Measurements from ENCODE around the gene CXXC5. TPM values are rescaled to one million over a fixed set of nuclear protein-coding genes. Genes with fewer than 3 reads are reported as not detected.

Gene CXXC5
- total RNA-seq, 1 experiment from 2014 or later, result 85.0 TPM

DNA sequence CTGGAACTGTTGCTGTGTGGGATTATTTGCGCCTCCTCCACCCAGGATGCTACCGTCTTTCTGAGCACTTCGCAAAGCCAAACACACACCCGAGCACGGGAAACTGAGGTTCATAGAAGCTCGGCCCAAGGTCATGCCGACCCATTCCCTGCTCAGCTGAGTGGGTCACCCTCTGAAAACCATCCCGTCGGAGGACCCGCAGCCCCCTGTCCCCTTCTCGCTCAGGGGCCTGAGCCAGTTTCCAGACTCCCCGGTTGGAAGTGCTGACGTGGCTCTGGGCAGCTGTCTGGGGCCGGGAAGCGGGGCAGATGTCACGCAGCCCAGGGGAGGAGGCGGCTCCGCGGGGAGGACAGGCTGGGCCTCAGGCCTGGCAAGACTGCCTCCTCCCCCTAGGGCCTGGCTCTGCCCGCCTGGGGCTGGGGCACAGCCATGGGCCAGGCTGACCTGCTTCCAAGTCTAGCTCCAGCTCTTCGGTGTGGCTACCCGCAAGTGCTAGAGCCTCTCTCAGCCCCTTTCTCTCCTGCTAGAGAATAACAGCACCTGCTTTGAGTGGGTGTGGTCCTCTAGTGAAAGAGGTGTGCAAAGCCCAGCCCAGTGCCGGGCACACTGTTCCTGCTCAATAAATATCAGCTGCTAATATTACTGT is 9.9 kb upstream of the CXXC5 start:
- H3K27me3 ChIP-seq (ENCODE audit: control insufficient read depth, insufficient read depth, low read length), result no peaks in the 10 kb centered on the region
- H3K4me3 ChIP-seq (ENCODE audit: low read depth in 2 of 2, low read length in 2 of 2), result peak overlapping the region; percentile 36 to 54
- H3K9me3 ChIP-seq (ENCODE audit: control insufficient read depth, insufficient read depth, low read depth, low read length), result no peaks in the 10 kb centered on the region
- peak overlapping the region; percentile 73 for H3K27ac ChIP-seq (ENCODE audit: low read length)
- no TSS peak for BruUV-seq (replicated peaks)
- ChIA-PET CTCF (interaction anchor here (1.7 kb wide), 1 partner anchor 10 kb away, joined by 14 read pairs; the partner anchor contains the start of gene CXXC5), POLR2A (interaction anchor here (0.7 to 1.3 kb wide), 2 partner anchors 10 to 344 kb away, joined by 4 to 5 read pairs; partner anchors contain the start of genes CXXC5 and MATR3)
- H3K36me3 ChIP-seq (ENCODE audit: control insufficient read depth, insufficient read depth, low read length), result no peaks in the 10 kb centered on the region
- peak; percentile 72 for ATAC-seq
- intact Hi-C loops (cut with micrococcal nuclease; ENCODE audit: unreplicated experiment) (no loop called here), in situ Hi-C loops (cut with HindIII; ENCODE audit: low pct_unique_long_range_greater_than_20kb, low sequenced_read_pairs) (no loop called here)
- peaks cover 68% of the 10 kb centered on the region for H3K4me1 ChIP-seq (ENCODE audit: control insufficient read depth, insufficient read depth, low read length)
- TF ChIP-seq TCF7L2 (IDR thresholded peaks at IDR 0.05; ENCODE audit: low read depth, low read length) (no peak), POLR2AphosphoS5 (IDR thresholded peaks at IDR 0.05; ENCODE audit: low read depth, low read length) (peak; percentile 32; the same call in 1 of the 2 replicates)
- DNase-seq (ENCODE audit: low read depth, low spot score), result no peak

DNA sequence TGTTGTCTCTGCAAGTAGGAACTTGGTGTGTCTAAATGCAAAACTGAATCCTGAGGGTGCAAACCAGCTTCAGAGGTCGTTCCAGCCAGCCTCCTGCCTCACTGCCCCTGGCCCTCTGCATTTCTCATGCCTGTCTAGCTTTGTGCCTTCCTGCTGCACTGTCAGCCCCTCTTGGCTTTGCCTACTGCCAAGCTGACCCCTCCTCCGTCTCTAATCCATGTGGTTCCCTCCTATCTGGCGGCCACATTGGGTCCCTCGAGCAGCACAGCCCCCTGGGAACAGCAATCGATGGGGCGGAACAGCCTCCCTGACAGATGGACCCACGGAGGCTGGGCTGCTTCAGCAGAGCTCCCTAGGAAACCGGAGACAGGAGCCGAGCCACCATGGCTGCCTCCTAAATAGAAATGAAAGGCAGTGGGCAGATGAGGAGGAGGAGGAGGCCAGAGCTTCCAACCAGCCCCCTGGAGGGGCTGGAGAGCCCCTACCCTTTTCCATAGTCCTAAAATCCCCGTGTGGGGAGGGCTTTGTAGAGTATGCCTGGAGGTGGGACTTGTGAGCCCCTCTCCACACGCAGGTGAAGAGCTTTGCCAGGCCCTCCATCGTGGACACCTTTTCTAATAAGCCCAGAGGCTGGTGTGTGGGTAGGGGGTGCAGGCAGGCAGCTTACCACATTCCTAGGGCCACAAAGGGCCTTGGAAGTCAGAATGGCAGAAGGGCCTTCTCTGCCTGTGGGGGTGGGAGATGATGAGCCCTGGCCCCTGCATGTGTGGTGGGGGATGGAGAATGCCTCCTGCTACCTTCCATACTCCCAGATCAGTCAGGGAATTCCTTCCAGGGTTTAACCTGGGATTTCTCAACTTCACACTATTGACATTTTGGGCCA is 9.2 kb upstream of the CXXC5 start:
- intact Hi-C loops (cut with micrococcal nuclease; ENCODE audit: unreplicated experiment), result no loop called here
- Histone ChIP-seq H3K9me3 (ENCODE audit: control insufficient read depth, insufficient read depth, low read depth, low read length) (no peaks in the 10 kb centered on the region), H3K36me3 (ENCODE audit: control insufficient read depth, insufficient read depth, low read length) (no peaks in the 10 kb centered on the region), H3K27me3 (ENCODE audit: control insufficient read depth, insufficient read depth, low read length) (no peaks in the 10 kb centered on the region), H3K27ac (ENCODE audit: low read length) (peak overlapping the region; percentile 73), H3K4me3 (ENCODE audit: low read depth in 2 of 2, low read length in 2 of 2) (peak overlapping the region in 1 of 2 experiments; percentile 54; a peak in 1 of 4 replicates), H3K4me1 (ENCODE audit: control insufficient read depth, insufficient read depth, low read length) (peaks cover 76% of the 10 kb centered on the region)
- in situ Hi-C loops (cut with HindIII; ENCODE audit: low pct_unique_long_range_greater_than_20kb, low sequenced_read_pairs), result no loop called here
- no TSS peak for BruUV-seq (replicated peaks)
- POLR2A ChIA-PET, result interaction anchor here (1.3 kb wide), 1 partner anchor 9 kb away, joined by 5 read pairs; the partner anchor contains the start of gene CXXC5
- DNase-seq (ENCODE audit: low read depth, low spot score) (no peak), ATAC-seq (no peak)
- CTCF ChIA-PET, result interaction anchor here (0.6 to 1.7 kb wide), 2 partner anchors 9 to 11 kb away, joined by 3 to 14 read pairs; partner anchors contain the start of gene CXXC5
- TF ChIP-seq SIN3A (IDR thresholded peaks at IDR 0.05; ENCODE audit: borderline replicate concordance, insufficient read depth, low read depth, low read length), result no peak
- TF ChIP-seq POLR2AphosphoS5 (IDR thresholded peaks at IDR 0.05; ENCODE audit: low read depth, low read length), result no peak
- TF ChIP-seq, protein P1, sequence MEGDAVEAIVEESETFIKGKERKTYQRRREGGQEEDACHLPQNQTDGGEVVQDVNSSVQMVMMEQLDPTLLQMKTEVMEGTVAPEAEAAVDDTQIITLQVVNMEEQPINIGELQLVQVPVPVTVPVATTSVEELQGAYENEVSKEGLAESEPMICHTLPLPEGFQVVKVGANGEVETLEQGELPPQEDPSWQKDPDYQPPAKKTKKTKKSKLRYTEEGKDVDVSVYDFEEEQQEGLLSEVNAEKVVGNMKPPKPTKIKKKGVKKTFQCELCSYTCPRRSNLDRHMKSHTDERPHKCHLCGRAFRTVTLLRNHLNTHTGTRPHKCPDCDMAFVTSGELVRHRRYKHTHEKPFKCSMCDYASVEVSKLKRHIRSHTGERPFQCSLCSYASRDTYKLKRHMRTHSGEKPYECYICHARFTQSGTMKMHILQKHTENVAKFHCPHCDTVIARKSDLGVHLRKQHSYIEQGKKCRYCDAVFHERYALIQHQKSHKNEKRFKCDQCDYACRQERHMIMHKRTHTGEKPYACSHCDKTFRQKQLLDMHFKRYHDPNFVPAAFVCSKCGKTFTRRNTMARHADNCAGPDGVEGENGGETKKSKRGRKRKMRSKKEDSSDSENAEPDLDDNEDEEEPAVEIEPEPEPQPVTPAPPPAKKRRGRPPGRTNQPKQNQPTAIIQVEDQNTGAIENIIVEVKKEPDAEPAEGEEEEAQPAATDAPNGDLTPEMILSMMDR (IDR thresholded peaks at IDR 0.05), result no peak
- no peak for TF ChIP-seq TCF7L2 (IDR thresholded peaks at IDR 0.05; ENCODE audit: low read depth, low read length)
- TF ChIP-seq, protein P2, sequence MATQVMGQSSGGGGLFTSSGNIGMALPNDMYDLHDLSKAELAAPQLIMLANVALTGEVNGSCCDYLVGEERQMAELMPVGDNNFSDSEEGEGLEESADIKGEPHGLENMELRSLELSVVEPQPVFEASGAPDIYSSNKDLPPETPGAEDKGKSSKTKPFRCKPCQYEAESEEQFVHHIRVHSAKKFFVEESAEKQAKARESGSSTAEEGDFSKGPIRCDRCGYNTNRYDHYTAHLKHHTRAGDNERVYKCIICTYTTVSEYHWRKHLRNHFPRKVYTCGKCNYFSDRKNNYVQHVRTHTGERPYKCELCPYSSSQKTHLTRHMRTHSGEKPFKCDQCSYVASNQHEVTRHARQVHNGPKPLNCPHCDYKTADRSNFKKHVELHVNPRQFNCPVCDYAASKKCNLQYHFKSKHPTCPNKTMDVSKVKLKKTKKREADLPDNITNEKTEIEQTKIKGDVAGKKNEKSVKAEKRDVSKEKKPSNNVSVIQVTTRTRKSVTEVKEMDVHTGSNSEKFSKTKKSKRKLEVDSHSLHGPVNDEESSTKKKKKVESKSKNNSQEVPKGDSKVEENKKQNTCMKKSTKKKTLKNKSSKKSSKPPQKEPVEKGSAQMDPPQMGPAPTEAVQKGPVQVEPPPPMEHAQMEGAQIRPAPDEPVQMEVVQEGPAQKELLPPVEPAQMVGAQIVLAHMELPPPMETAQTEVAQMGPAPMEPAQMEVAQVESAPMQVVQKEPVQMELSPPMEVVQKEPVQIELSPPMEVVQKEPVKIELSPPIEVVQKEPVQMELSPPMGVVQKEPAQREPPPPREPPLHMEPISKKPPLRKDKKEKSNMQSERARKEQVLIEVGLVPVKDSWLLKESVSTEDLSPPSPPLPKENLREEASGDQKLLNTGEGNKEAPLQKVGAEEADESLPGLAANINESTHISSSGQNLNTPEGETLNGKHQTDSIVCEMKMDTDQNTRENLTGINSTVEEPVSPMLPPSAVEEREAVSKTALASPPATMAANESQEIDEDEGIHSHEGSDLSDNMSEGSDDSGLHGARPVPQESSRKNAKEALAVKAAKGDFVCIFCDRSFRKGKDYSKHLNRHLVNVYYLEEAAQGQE (IDR thresholded peaks at IDR 0.05; ENCODE audit: insufficient read depth in 1 of 2, low read depth in 2 of 2, low read length in 1 of 2), result no peak

Measured in Panc1 (cell line).